Endothelial cell of umbilical vein (primary cell): ENCODE data around the gene PHF8. TPM values are rescaled to one million over a fixed set of nuclear protein-coding genes. Genes with fewer than 3 reads are reported as not detected.

ENCODE experiments used
- BruUV-seq: library from RNA; stranded (reverse); fragments of 400-500 nt; replicated peaks from 2 replicates; lab custom pipeline; 2021; lab: Mats Ljungman, UMichigan
- CTCF ChIA-PET: fragments of 300-600, 350-600 bp; sonication (Branson Sonifier 250); formaldehyde crosslinking; loops from one replicate; lab custom pipeline; 2021; ENCODE audit warnings: antibody characterized with exemption, inconsistent platforms; lab: Charles Lee
- POLR2A ChIA-PET: fragments of 300-600, 350-600 bp; sonication (Branson Sonifier 250); formaldehyde crosslinking; loops from one replicate; lab custom pipeline; 2021; ENCODE audit warnings: antibody characterized with exemption, inconsistent platforms; lab: Charles Lee
- DNase-seq: peaks from one replicate; pipeline ENCODE4 v3.0.0-alpha.2; 2011; ENCODE audit warnings: low read depth, low spot score
- FAIRE-seq: peaks from 2 replicates; lab custom pipeline; 2011; peaks lifted over from hg19 to GRCh38; lab: Jason Lieb, UNC
- H2AFZ ChIP-seq: 2 replicates; pipeline ENCODE4 v1.6.0; 2012; ENCODE audit warnings: low read depth, low read length, control low read depth, inconsistent platforms
- H3K27ac ChIP-seq: 2 replicates; pipeline ENCODE4 v1.5.1; 2011; ENCODE audit warnings: low read depth, mild to moderate bottlenecking, control low read depth, low read length, moderate library complexity; ENCODE audit not compliant: insufficient read depth
- H3K27me3 ChIP-seq, 2 experiments: 2 replicates each; pipeline versions ENCODE4 v1.6.0 to v1.6.1; 2011; ENCODE audit warnings: low read length in 2 of 2, mixed read lengths in 1 of 2; ENCODE audit not compliant: control insufficient read depth in 2 of 2, insufficient read depth in 2 of 2
- H3K36me3 ChIP-seq, 2 experiments: 2 replicates in 1 of 2; 3 replicates in 1 of 2; pipeline ENCODE4 v1.5.1; 2011; ENCODE audit warnings: low read length in 2 of 2, mild to moderate bottlenecking in 1 of 2, moderate library complexity in 1 of 2; ENCODE audit not compliant: control insufficient read depth in 2 of 2, insufficient read depth in 2 of 2; ENCODE audit errors: extremely low read depth in 1 of 2
- H3K4me1 ChIP-seq: 3 replicates; pipeline ENCODE4 v1.5.1; 2011; ENCODE audit warnings: mild to moderate bottlenecking, low read length; ENCODE audit not compliant: control insufficient read depth, insufficient read depth; ENCODE audit errors: extremely low read depth
- H3K4me2 ChIP-seq: 2 replicates; pipeline ENCODE4 v1.6.1; 2011; ENCODE audit warnings: low read length, control low read depth, mixed read lengths; ENCODE audit not compliant: insufficient read depth
- H3K4me3 ChIP-seq, 3 experiments: fragments of 200-600 bp in 1 of 3; sonication (generic), shearing (Covaris generic) in 1 of 3; replicated peaks in 1 of 3; 2 replicates each; pipeline ENCODE4 v1.5.1; 2011 to 2016; ENCODE audit warnings: control low read depth in 3 of 3, low read length in 3 of 3, mild to moderate bottlenecking in 2 of 3, inconsistent platforms in 1 of 3, low read depth in 1 of 3, moderate library complexity in 1 of 3; ENCODE audit not compliant: insufficient read depth in 1 of 3
- H3K79me2 ChIP-seq: 2 replicates; pipeline ENCODE4 v1.6.0; 2012; ENCODE audit warnings: low read length, inconsistent platforms; ENCODE audit not compliant: control insufficient read depth, insufficient read depth
- H3K9ac ChIP-seq: replicated peaks from 2 replicates; pipeline ENCODE3; 2011; ENCODE audit warnings: low read length, control low read depth; ENCODE audit not compliant: insufficient read depth; ENCODE audit errors: extremely low read depth
- H3K9me1 ChIP-seq: replicated peaks from 3 replicates; pipeline ENCODE4 v1.6.0; 2011; ENCODE audit warnings: mild to moderate bottlenecking, low read length; ENCODE audit not compliant: control insufficient read depth, insufficient read depth; ENCODE audit errors: extremely low read depth
- H3K9me3 ChIP-seq: replicated peaks from 2 replicates; pipeline ENCODE4 v1.5.1; 2012; ENCODE audit warnings: low read length, inconsistent platforms; ENCODE audit not compliant: control insufficient read depth, insufficient read depth
- H4K20me1 ChIP-seq: replicated peaks from 2 replicates; pipeline ENCODE3; 2011; ENCODE audit warnings: mild to moderate bottlenecking, low read length; ENCODE audit not compliant: control insufficient read depth, insufficient read depth; ENCODE audit errors: extremely low read depth
- CTCF ChIP-seq, 2 donors: IDR thresholded peaks; 1 replicate in 1 of 2; 2 replicates in 1 of 2; pipeline ENCODE4 v1.5.1; 2011; ENCODE audit warnings: low read length in 2 of 2, mild to moderate bottlenecking in 2 of 2, moderate library complexity in 2 of 2, control low read depth in 1 of 2, inconsistent platforms in 1 of 2, low read depth in 1 of 2; ENCODE audit not compliant: insufficient read depth in 1 of 2; ENCODE audit errors: extremely low read depth in 1 of 2
- EZH2 ChIP-seq: IDR thresholded peaks from 2 replicates; pipeline ENCODE4 v1.6.1; 2012; ENCODE audit warnings: borderline replicate concordance, low read depth, mild to moderate bottlenecking, moderate library complexity, low read length, inconsistent platforms; ENCODE audit not compliant: severe bottlenecking
- FOS ChIP-seq: IDR thresholded peaks from 2 replicates; pipeline ENCODE4 v1.6.1; 2011; ENCODE audit warnings: mild to moderate bottlenecking, low read length, moderate library complexity, borderline replicate concordance; ENCODE audit not compliant: insufficient read depth
- GATA2 ChIP-seq: IDR thresholded peaks from 2 replicates; pipeline ENCODE4 v1.7.0; 2011; ENCODE audit warnings: low read depth, mild to moderate bottlenecking, moderate library complexity, mixed read lengths, low read length; ENCODE audit not compliant: insufficient read length, insufficient read depth
- JUN ChIP-seq: IDR thresholded peaks from 2 replicates; pipeline ENCODE4 v1.6.1; 2011; ENCODE audit warnings: borderline replicate concordance, low read depth; ENCODE audit not compliant: insufficient read length, insufficient read depth
- MAX ChIP-seq: IDR thresholded peaks from 2 replicates; pipeline ENCODE4 v1.6.1; 2011; ENCODE audit not compliant: insufficient read depth, insufficient read length
- MYC ChIP-seq: IDR thresholded peaks from one replicate; pipeline ENCODE4 v1.6.1; 2011; ENCODE audit warnings: mild to moderate bottlenecking, low read depth, low read length
- POLR2A ChIP-seq: IDR thresholded peaks from 2 replicates; pipeline ENCODE4 v1.6.1; 2012; ENCODE audit warnings: low read depth, mild to moderate bottlenecking, control low read depth, low read length
- POLR2AphosphoS5 ChIP-seq: IDR thresholded peaks from 2 replicates; pipeline ENCODE4 v1.6.1; 2012; ENCODE audit warnings: low read depth, mild to moderate bottlenecking, control low read depth, low read length, moderate library complexity; ENCODE audit not compliant: insufficient read depth
- dilution Hi-C: fragments of 300-500 bp; cut with MboI; formaldehyde crosslinking; loops from one replicate; pipeline ENCODE4 v1.15.0; 2019; ENCODE audit warnings: low sequenced_read_pairs; ENCODE audit not compliant: extremely low pct_ligation_motif_present
- intact Hi-C: fragments of 100-400 bp; cut with micrococcal nuclease; formaldehyde crosslinking; loops from one replicate; pipeline ENCODE4 v1.10.0; 2022
- polyA plus RNA-seq, 4 experiments: library from polyadenylated mRNA; depleted of rRNA in 3 of 4; stranded (reverse) in 3 of 4; unstranded in 1 of 4; fragments of >200 nt; gene quantifications; 2 replicates each; pipeline versions ENCODE4 v1.2.1 to v1.2.3, GENCODE V29; 2011 to 2012; ENCODE audit warnings: missing spikeins in 1 of 4
- total RNA-seq: library from RNA; stranded (reverse); gene quantifications from 2 replicates; pipeline ENCODE4 v1.2.3, GENCODE V29; 2021

PHF8 gene
- total and polyA plus RNA-seq, 2 donors (not counting 3 experiments of a cell fraction or from before 2014, with no cell fraction given): 10.9 to 25.5 TPM

GRCh38 chrX:54067766-54068165 lies 23.5 kb upstream of the PHF8 start:
- H3K4me1 ChIP-seq: no peaks in the 10 kb centered on the region
- no peaks in the 10 kb centered on the region for H3K9me3 ChIP-seq
- no peak overlapping the region for H3K4me3 ChIP-seq
- dilution Hi-C loops (no loop called here), intact Hi-C loops (no loop called here)
- no peaks in the 10 kb centered on the region for H3K36me3 ChIP-seq
- FAIRE-seq (no peak), DNase-seq (no peak)
- ChIA-PET CTCF (no interaction called here), POLR2A (no interaction called here)
- H3K27ac ChIP-seq: no peak overlapping the region
- no peak for TF ChIP-seq JUN
- no peak for TF ChIP-seq MAX
- TF ChIP-seq FOS: no peak
- no peak for TF ChIP-seq POLR2AphosphoS5
- TF ChIP-seq CTCF (IDR thresholded peaks at IDR 0.05; ENCODE audit: extremely low read depth in 1 of 2, insufficient read depth in 1 of 2, low read depth in 1 of 2, low read length in 2 of 2): no peak
- TF ChIP-seq POLR2A: no peak
- TF ChIP-seq EZH2: no peak
- TF ChIP-seq GATA2: no peak
- no peak for TF ChIP-seq MYC
- H2AFZ ChIP-seq: no peak overlapping the region
- no peaks in the 10 kb centered on the region for H3K79me2 ChIP-seq
- BruUV-seq: no TSS peak
- no peak overlapping the region for H3K4me2 ChIP-seq
- no peaks in the 10 kb centered on the region for H3K9me1 ChIP-seq
- no peaks in the 10 kb centered on the region for H3K27me3 ChIP-seq
- no peaks in the 10 kb centered on the region for H4K20me1 ChIP-seq
- H3K9ac ChIP-seq: no peak overlapping the region
